GM06990 (cell line): ENCODE data around the gene MYB.

Source experiments
- DNase-seq: peaks from one replicate; pipeline ENCODE4 v3.0.0-alpha.2; 2011; ENCODE audit not compliant: insufficient read length; ENCODE audit errors: extremely low read depth
- H3K27me3 ChIP-seq: replicated peaks from 2 replicates; pipeline ENCODE4 v1.6.0; 2011; ENCODE audit warnings: low read length; ENCODE audit not compliant: control insufficient read depth, insufficient read depth
- H3K36me3 ChIP-seq: 2 replicates; pipeline ENCODE4 v1.5.1; 2011; ENCODE audit warnings: low read length; ENCODE audit not compliant: control insufficient read depth, insufficient read depth
- H3K4me3 ChIP-seq: replicated peaks from 2 replicates; pipeline ENCODE4 v1.5.1; 2011; ENCODE audit warnings: low read depth, mild to moderate bottlenecking, control low read depth, low read length
- CTCF ChIP-seq: IDR thresholded peaks from 2 replicates; pipeline ENCODE4 v1.5.1; 2011; ENCODE audit warnings: low read length, control low read depth, mild to moderate bottlenecking, inconsistent platforms; ENCODE audit not compliant: insufficient read depth, poor library complexity, severe bottlenecking

MYB gene

DNA sequence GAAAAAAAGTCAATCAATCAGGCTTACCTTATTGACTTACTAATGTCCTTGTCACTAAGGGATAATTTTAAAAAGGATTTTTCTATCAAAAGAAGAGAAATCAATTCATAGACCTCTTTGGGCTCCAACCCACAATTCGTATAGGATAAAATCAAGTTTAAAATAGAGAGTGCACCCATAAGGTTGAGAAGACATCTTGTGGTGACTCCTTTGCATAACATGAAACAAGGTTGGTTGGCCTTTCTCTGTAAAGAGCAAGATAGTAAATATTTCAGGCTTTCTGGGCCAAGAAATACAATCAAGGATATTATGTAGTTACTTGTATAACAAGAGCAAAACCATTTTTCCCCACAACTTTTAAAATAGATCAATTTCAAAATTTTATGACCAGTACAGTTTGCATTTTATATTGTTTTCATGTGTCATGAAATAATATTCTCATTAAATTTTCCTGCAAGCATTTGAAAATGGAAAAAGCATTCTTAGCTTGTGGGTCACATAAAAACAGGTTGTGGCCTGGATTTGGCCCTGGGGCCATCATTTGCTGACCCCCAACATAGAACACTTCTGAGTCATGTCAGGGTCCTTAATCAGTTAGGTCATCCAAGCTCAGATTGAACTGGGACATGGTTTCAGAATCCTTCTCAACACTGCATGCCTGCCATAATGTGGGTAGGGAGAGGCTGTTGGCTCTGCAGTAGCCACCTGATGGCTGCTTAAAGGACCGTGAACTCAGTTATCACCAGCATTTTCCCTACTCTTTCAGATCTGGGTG lies 76.7 kb downstream of the MYB start:
- DNase-seq: no peak

DNA sequence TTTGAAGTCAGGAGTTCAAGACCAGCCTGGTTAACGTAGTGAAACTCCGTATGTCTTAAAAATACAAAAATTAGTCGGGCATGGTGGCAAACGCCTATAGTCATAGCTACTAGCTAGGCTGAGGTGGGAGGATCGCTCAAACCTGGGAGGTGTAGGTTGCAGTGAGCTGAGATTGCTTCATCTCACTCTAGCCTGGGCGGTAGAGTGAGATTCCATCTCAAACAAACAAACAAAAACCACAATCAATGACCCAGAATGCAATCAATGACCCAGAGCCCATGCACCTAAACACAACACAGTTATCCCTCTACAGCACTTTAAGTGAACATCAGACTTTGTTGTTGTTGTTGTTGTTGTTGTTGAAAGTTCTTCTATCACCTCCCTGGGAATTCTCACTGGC lies 77.9 kb downstream of the MYB start:
- DNase-seq: no peak
- H3K4me3 ChIP-seq: no peak overlapping the region
- no peaks in the 10 kb centered on the region for H3K36me3 ChIP-seq
- no peak for TF ChIP-seq CTCF
- H3K27me3 ChIP-seq: no peaks in the 10 kb centered on the region

More for the DNA sequence above, 76.7 kb downstream of the MYB start:
- Histone ChIP-seq H3K27me3 (no peaks in the 10 kb centered on the region), H3K36me3 (no peaks in the 10 kb centered on the region), H3K4me3 (no peak overlapping the region)
- TF ChIP-seq CTCF: no peak

- H3K36me3 ChIP-seq: no peaks in the 10 kb centered on the region
- H3K4me3 ChIP-seq: no peak overlapping the region
- no peak for TF ChIP-seq CTCF
- no peaks in the 10 kb centered on the region for H3K27me3 ChIP-seq
- no peak for DNase-seq
Observed at GRCh38 chr6:135260612-135261011, 79.5 kb downstream of the MYB start.

- Histone ChIP-seq H3K4me3 (no peak overlapping the region), H3K27me3 (no peaks in the 10 kb centered on the region), H3K36me3 (no peaks in the 10 kb centered on the region)
- no peak for TF ChIP-seq CTCF
- DNase-seq: no peak
Observed at GRCh38 chr6:135261872-135262725, 81.0 kb downstream of the MYB start.

GRCh38 chr6:135265278-135265677 lies 84.2 kb downstream of the MYB start:
- no peak for TF ChIP-seq CTCF

More at GRCh38 chr6:135265278-135265677, 84.2 kb downstream of the MYB start:
- DNase-seq: no peak
- Histone ChIP-seq H3K4me3 (no peak overlapping the region), H3K27me3 (no peaks in the 10 kb centered on the region), H3K36me3 (no peaks in the 10 kb centered on the region)
